IPS-NIHi11 (cell line): ENCODE data around the gene ELMO3.

Experiments
- DNase-seq: peaks from one replicate; pipeline ENCODE4 v3.0.0; 2012; ENCODE audit warnings: mixed read lengths, low spot score

ELMO3 gene

DNA sequence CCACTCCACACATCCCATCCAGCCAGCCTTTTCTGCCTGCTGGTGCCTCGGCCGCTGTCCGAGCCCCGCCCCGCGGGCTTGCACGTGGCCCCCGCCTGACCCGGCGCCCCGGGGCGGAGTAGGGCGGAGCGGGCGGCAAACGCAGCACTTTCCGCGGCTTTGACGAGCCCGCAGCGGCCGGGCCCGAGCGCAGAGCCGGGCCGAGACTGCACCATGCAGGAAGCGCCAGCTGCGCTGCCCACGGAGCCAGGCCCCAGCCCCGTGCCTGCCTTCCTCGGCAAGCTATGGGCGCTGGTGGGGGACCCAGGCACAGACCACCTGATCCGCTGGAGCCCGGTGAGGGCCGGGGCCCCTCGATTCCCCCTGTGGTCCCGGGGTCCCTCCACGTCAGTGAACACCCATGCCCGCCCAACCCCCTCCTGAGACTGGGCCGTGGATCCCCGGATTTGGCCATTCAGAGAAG, 34.3 kb upstream of the ELMO3 start, which contains the start of gene HSF4:
HSF4 (plus strand) TSS at position 147 of the 463 bp plus-strand sequence; CDS start at position 214, 67 bp downstream.
- peak; percentile 50 for DNase-seq

DNA sequence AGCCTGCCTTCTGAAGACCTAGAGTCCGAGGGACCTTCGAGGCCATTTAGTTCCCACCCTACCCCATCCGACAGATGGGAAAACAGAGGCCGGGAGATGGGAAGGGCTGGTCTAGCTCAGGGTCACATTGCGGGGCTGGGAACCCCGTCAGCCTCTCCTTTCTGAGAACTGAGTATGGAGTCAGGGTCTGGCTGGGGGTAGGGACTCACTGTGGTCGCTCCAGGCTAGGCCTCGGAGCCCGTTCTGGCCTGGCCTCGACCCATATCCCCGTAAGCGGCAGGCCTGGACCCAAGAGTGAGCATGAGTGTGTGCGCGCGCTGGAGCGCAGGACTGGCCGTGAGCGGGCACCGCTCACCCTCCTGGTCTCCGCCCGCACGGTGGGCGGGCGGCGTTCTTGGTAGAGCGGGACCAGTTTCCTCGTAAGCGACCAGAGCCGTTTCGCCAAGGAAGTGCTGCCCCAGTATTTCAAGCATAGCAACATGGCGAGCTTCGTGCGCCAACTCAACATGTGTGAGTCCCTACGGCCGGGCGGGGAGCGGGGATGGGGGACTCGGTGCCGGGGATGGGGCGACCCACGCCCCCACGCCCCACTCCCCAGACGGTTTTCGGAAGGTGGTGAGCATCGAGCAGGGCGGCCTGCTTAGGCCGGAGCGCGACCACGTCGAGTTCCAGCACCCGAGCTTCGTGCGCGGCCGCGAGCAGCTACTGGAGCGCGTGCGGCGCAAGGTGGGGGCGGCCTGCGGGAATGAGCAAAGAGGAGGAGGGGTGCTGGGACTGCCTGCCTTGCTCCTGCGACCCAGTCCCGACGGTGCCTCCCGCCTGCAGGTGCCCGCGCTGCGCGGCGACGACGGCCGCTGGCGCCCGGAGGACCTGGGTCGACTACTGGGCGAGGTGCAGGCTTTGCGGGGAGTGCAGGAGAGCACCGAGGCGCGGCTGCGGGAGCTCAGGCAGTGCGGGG, 33.5 kb upstream of the ELMO3 start:
- no peak for DNase-seq

DNA sequence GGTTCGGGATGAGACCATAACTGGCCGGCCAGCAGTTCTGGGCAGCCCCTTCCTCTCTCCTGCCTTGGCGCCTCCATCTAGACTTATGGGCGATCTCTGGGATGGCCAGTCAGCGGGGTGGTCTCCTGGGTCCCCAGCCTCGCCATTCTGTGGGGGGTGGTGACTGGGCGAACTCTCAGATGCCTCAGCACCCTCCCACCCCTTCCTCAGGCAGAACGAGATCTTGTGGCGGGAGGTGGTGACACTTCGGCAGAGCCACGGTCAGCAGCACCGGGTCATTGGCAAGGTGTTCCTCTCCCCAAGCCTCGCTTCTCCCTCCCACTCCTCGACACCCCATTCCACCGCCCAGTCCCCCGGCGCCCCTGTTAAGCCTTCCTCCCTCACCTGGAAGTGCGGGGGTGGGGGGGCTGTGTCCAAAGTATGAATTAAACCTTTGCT, 32.8 kb upstream of the ELMO3 start:
- no peak for DNase-seq

DNA sequence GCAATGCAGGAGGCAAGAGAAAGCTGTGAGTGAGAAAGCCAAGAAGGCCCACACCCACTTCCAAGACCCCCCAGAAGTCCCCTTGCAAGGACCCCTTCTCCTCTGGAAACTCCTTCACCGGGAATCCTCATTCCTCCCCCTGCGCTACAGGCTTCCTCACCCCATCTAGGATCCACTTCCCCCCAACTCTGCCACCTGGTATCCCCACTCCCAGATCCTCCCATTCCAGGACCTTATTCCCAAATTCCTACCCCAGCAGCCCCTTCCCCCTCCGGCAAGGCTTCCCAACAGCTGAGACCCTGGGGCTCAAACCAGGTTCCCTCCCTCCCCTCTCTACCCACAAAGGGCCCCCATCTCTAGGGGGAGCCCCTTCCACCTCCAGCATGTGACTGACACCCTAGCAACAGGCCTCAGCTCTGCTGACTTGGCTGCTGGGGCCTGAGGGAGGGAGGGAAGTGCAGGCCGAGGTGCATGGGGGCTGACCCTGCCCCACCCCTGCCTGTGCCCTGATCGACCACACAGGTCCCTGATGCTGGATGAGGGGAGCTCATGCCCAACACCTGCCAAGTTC, 32.2 kb upstream of the ELMO3 start:
- no peak for DNase-seq

DNA sequence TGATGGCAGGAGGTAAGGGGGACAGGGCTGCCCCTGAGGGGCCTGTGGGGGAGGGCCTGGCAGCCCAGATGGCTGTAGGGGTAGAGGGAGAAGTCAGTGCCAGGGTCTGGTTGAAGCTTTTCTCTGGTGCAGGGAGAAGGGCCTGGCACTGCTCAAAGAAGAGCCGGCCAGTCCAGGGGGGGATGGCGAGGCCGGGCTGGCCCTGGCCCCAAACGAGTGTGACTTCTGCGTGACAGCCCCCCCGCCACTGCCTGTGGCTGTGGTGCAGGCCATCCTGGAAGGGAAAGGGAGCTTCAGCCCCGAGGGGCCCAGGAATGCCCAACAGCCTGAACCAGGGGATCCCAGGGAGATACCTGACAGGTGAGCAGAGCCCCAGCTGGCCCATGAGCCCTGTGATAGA, 31.3 kb upstream of the ELMO3 start:
- no peak for DNase-seq

DNA sequence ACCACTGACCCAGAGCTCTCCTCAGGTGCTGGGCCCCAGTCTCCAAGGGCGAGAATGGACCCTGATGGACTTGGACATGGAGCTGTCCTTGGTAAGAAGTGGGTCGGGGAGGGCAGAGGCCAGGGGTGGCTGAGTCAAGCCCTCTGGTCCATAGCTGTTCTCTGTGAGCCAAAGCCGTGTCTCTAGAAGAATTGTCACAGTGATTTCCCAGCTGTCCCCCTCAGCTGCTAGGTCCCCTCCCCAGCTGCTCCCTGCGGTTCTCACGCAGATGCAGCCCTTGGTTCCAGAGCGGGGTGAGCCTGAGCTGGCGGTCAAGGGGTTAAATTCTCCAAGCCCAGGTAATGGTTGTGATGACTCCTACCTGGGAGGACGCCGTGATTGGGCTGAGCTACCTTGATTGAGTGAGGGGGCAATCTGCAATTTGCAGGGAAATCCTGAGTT, 29.9 kb upstream of the ELMO3 start:
- no peak for DNase-seq

DNA sequence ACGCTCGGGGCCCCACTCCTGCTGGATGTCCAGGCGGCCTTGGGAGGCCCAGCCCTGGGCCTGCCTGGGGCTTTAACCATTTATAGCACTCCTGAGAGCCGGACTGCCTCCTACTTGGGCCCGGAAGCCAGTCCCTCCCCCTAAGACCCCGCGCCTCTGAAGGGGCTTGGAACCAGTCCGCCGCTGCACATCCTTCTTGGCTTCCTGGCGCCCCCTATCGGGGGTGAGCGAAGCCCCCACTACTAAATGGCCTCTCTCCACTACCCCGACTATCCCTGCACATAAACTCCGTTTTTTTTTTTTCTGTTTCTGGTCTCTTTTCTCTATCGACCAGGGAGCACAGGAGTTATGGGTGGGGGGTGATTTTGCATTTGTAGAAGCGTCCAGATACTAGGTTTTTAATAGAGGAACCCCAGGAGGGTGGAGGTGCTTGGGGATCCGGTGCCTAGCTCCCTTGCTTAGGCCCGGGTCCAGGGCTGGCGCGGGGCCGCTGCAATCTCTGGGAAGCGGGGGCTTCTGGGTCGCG, 29.2 kb upstream of the ELMO3 start:
- DNase-seq: peak; percentile 62

DNA sequence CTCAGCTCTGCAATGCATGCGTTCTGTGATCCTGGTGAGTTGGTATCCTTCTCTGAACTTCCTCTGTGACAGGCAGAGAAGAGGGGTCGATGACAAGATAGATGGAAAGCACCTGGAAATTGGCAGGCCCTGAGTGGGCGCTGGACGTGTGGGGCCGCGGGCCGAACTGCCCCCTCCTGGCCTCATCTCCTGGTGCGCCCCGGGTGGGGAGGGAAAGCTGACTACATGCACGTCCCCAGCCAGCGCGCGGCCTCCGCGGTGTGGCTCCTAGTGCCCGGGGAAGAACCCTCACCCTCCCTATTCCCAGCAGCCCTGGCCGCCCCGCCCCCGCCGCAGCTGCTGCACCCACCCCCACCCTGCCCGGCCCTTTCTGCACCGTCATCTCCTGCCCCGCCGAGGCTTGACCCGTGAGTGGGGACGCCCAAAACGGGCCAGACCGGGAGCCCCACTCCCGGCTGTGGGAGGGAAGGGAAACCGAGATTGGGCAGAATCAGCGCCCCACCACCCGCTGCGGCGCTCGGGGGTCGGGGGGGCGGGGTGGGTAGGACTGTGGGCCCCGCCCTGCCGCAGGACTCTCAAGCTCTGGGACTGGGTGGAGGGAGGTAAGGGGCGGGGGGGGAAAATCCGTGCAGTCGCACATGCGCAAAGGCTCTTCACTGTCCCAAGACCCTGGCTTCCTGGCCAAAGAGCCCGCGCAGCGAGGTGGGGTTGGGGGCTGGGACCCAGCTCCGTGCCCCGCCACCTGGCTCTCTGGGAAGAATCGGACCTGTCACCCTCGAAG, 28.6 kb upstream of the ELMO3 start, which contains the start of gene NOL3:
NOL3 (plus strand) TSS at position 371 of the 781 bp plus-strand sequence.
- DNase-seq: peak; percentile 74

DNA sequence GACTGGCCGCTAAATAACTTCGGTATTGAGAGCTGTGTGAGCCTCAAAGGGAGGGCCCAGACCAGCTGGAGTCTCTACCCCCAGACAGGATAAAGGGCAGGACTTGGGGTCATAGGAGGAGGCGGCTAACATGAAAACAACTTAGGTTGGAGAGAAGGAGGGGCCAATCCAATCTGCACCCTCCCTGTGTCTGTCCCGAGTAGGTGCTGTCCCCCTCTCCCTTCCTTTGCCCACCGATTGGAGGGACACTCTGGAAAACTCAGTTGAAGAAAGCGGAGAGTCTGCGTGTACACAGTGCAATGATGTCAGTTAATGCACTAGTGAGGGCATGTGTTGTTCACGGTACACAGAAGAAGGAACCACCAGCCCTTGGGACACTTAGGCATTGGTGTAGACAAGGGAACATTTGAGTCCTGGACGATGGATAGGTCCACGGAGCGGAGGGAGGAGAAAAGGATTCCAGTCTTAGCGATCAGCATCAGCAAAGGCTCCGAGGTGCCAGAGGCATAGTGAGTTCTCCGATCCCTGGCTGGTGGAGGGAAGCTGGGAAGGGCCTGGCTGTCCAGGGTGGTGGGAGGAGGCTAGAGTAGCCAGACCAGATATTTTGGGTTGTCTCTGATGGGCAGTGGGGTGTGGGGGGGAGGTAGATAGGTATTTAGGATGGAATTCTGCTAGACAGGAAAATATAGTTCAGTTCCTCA, 27.8 kb upstream of the ELMO3 start:
- no peak for DNase-seq

DNA sequence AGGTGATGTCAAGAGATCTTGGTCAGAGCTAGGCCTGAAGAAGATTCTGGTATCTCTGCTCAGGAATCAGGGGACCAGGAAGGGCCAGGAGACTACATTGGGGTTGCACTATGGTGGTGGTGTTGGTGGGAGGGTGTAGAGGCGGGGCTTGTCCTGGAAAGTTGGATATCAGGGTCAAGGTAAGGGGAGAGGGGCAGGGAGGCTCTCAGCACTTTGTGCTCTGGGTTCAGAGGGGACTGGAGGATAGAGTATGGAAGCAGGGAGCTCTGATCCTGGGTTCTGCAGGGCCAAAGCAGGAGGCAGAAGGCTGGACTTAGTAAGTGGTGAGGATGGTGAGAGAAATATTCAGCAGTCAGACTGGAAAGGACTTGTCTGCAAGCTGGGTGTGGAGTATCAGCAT, 25.6 kb upstream of the ELMO3 start:
- no peak for DNase-seq

DNA sequence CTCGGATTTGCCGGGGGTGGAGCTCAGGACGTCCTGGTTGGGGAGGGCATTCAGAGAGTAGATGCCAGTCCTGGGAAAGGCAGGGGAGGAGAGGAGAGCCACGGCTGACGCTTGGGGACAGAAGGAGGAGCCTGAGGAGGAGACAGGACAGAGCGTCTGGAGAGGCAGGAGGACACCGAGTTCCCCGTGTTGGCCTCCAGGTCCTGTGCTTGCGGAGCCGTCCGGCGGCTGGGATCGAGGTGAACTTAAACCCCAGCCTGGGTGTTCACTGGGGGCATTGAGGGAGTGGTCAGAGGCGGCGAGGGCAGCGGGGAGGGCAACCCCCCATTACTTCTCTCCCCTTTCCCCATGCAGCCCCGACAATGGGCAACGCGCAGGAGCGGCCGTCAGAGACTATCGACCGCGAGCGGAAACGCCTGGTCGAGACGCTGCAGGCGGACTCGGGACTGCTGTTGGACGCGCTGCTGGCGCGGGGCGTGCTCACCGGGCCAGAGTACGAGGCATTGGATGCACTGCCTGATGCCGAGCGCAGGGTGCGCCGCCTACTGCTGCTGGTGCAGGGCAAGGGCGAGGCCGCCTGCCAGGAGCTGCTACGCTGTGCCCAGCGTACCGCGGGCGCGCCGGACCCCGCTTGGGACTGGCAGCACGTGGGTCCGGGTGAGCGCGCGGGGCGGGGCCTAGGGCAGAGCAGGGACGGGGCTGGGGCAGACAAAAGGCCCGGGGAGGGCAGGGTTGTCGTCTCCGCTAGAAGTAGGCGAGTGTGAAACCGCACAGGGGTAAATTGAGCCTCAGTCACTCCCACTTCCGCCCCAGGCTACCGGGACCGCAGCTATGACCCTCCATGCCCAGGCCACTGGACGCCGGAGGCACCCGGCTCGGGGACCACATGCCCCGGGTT, 24.9 kb upstream of the ELMO3 start:
- peak; percentile 70 for DNase-seq

DNA sequence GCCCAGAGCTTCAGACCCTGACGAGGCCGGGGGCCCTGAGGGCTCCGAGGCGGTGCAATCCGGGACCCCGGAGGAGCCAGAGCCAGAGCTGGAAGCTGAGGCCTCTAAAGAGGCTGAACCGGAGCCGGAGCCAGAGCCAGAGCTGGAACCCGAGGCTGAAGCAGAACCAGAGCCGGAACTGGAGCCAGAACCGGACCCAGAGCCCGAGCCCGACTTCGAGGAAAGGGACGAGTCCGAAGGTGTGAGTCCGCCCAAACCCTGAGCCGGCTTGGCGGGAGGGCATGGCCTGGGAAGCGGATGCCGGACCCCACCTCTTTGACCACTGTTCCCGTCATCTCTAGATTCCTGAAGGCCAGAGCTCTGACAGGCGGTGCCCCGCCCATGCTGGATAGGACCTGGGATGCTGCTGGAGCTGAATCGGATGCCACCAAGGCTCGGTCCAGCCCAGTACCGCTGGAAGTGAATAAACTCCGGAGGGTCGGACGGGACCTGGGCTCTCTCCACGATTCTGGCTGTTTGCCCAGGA, 24.2 kb upstream of the ELMO3 start:
- no peak for DNase-seq

DNA sequence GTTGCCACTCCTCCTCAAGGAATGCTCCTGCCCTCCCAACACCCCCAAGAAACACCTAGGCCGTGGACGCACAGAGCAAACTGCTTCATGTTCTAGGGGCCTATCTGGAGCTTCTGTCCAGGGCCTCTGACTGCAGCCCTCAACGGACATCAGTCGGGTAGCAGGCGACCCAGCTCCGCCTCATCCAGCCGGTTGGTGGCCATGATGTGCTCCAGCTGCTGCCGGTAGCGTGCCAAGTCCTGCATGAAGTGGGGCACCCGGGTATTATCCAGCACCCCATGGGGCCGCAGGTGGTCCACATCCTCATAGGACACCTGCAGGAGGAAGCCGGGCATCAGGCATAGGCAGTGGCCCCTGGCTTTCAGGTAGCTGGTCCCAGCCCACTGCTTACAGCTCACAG, 22.3 kb upstream of the ELMO3 start:
- no peak for DNase-seq

DNA sequence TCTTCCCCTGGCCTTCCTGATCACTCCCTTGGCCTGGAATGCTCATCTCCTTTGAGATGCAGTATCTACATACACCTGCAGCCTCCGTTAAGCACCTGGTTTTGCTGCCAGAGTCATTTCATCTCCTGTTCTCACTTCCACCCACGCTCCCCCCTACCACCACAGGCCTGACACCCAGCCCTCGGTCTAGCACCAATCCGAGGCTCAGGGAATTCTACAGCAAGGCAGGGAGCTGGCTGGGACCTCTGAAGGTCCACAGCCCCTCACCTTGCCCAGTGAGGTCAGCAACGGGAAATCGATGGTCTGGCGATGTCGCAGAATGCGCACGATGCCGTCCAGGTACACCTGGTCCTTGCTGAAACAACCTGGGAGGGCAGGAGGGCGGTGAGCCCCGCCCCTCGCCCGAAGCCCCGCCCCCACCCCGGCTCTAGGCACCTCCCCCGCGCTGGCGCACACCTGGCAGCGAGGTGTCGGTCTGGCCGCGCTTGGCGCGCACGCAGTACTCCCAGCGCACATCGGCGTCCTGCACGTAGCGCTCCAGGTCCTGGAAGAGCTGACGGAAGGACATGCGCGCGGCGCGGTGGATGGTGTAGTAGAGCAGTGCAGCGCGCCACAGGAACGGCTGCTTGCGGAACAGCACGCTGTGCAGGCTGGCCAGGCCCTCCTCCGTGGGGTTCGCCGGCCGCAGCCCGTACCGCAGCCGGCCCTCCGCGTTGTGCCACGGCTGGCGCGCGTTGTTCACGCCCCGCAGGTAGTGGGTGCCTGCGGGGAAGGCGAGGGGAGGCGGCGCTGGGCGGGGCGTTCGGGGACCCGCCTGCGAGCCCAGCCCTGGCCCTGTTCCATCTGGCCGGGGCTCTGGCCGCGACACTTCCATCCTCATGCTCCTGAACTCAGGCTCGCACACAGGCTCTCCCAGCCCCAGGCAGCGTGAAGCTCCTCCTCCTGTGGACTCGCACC, 20.9 kb upstream of the ELMO3 start:
- DNase-seq: peak; percentile 95

DNA sequence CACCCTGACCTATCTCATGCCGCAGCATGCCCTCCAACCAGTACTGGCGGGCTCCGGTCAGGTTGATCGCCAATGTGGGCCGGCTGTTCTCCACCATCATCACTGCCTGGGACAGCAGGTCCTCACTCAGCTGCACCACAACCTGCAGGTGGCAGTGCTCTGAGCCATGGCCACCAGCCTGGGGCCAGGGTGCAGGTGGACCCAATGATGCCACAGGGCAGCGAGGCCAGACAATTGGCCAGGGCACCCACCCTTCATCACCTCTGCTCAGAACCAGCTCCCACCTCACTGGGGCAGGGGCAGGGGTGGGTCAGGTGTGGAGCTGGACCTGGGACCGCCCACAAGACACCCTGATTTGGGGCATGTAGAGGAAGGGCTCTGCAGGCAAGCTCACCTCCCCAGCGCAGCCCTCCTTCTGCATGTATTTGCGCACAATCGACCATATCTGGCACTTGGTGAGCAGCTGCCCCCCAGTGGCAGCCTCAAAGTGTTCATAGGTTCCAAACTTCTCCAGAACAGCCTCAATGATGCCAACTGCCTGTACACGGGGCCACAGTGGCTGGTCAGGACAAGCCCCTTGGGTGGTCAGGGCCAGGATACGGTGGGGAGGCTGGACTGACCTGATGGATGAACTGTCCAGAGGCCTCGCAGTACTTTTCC, 19.4 kb upstream of the ELMO3 start:
- DNase-seq: no peak

DNA sequence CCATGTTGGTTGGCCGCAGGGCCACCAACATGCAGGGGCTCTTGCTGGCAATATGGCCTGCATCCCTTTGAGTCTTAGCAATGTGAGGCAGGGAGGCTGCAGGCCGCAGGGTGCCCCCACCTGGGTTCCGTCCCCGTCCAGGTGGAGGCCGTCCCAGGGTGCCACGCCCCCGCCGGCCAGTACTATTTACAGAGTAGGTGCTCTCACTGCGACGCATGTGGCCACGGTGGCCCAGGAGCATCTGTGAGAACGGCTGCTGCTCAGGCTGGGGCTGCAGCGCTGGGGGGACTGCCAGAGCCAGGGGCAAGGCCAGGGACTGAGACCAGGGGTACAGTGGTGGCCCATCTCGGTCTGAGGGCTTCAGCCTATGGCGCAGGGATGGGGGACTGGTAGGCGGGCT, 18.8 kb upstream of the ELMO3 start:
- DNase-seq: no peak

DNA sequence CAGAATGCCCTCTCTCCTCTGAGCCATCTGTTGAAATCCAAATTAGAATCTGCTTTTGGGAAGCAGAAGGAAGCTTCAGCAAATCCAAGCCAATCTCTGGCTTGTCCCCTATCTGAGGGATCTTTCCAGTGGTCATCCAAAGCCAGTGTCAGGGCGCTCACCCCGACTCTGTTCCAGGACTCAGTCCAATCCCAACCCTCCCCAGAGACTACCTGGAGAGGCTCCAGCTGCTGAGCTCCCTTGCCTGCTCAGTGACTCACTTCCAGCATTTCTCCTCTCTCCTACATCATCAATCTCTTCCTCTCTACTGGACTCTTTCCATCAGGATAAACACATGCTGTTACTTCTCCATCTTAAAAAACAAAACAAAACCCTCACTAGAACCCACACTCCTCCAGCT, 17.6 kb upstream of the ELMO3 start:
- DNase-seq: no peak

DNA sequence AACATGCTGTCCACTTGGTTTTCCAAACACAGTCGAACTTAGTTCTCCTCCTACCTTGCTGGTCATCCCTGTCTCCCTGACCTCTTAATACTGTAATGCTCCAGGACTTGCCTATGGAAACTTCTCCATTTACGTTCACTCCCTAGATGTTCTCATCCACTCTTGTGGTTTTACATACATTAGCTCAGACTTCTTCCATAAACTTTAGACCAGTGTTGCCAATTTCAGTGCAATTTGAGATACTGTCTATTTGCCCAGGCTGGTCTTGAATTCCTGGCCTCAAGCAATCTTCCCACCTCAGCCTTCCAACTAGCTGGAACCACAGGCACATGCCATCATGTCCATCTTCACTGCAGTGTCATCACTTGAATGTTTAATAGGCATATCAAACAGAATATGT, 16.6 kb upstream of the ELMO3 start:
- DNase-seq: no peak

DNA sequence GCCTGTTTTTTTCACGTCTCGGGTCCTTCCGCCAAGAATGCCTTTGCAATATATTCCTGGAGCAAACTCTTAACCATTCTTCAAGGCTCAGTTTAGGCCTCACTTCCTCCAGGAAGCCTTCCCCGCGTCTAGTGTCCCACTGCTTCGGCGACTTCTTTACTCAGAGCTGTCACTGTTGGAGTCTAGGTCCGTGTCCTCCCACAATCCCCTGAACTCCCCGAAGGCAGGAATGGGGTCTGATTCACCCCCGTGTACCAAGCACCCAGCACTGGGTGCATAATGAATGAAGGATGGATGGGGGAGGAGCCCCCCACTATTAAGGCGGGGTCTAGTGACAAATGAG, 15.7 kb upstream of the ELMO3 start:
- DNase-seq: no peak
